Uterus (tissue), 4 donors: ENCODE data around the gene SLC4A4. TPM values are rescaled to one million over a fixed set of nuclear protein-coding genes. Genes with fewer than 3 reads are reported as not detected.

Experiments
- DNase-seq, 2 donors: peaks; one replicate each; pipeline ENCODE4 v3.0.0-alpha.2; 2019 to 2020
- H3K27ac ChIP-seq, 2 donors: fragments of 200-600 bp; sonication (generic); 1 replicate in 1 of 2; 2 replicates in 1 of 2; pipeline ENCODE4 v1.5.1; 2016 to 2018
- H3K27me3 ChIP-seq, 2 donors: fragments of 200-600 bp; sonication (generic); one replicate each; pipeline ENCODE4 v1.5.1; 2018 to 2019; ENCODE audit warnings: control low read depth in 1 of 2
- H3K36me3 ChIP-seq, 2 donors: fragments of 200-600 bp; sonication (generic); one replicate each; pipeline ENCODE4 v1.5.1; 2019; ENCODE audit warnings: control low read depth in 1 of 2
- H3K4me1 ChIP-seq, 2 donors: fragments of 200-600 bp; sonication (generic); one replicate each; pipeline ENCODE4 v1.5.1; 2018 to 2019; ENCODE audit warnings: control low read depth in 1 of 2
- H3K4me3 ChIP-seq, 2 donors: fragments of 200-600 bp; sonication (generic); 1 replicate in 1 of 2; 2 replicates in 1 of 2; pipeline ENCODE4 v1.5.1; 2018 to 2019; ENCODE audit warnings: mild to moderate bottlenecking in 1 of 2
- H3K9me3 ChIP-seq, 2 donors: fragments of 200-600 bp; sonication (generic); one replicate each; pipeline ENCODE4 v1.5.1; 2019; ENCODE audit warnings: control low read depth in 1 of 2
- CTCF ChIP-seq, 4 experiments: fragments of 200-600 bp in 2 of 4; fragments of 450-650 bp in 2 of 4; sonication (generic) in 2 of 4; IDR thresholded peaks; one replicate each; pipeline ENCODE4 v1.5.1; 2016 to 2019; ENCODE audit warnings: antibody characterized with exemption in 4 of 4, mild to moderate bottlenecking in 2 of 4, moderate library complexity in 1 of 4
- POLR2A ChIP-seq, 2 donors: fragments of 450-650 bp; IDR thresholded peaks; one replicate each; pipeline ENCODE4 v1.6.1; 2016; ENCODE audit warnings: antibody characterized with exemption in 2 of 2, mild to moderate bottlenecking in 1 of 2, moderate library complexity in 1 of 2
- intact Hi-C: fragments of 100-400 bp; cut with DNase I; formaldehyde crosslinking; loops from one replicate; pipeline ENCODE4 v1.15.1; 2023; ENCODE audit warnings: low total_unique reads
- total RNA-seq, 4 donors: library from RNA; depleted of rRNA in 3 of 4; stranded (reverse); fragments of >200 nt in 3 of 4; gene quantifications; one replicate each; pipeline versions ENCODE4 v1.1.0 to v1.2.4, GENCODE V29; 2014 to 2023
- donor health status: DM: yes; HTN: yes; CAD: no.

The SLC4A4 gene
- total RNA-seq, 4 donors from 2014 or later: 0.29 to 9.0 (median 0.87) TPM

- Histone ChIP-seq H3K4me1 (peaks cover 0 to 5% of the 10 kb centered on the region in 2 donors), H3K4me3 (no peak overlapping the region), H3K27ac (no peak overlapping the region), H3K9me3 (no peaks in the 10 kb centered on the region), H3K27me3 (no peaks in the 10 kb centered on the region), H3K36me3 (no peaks in the 10 kb centered on the region)
- no peak for DNase-seq
- TF ChIP-seq CTCF (IDR thresholded peaks at IDR 0.05) (no peak), POLR2A (IDR thresholded peaks at IDR 0.05) (no peak)
- intact Hi-C loops: no loop called here
These were observed 107.0 kb downstream of the SLC4A4 start for GRCh38 chr4:71445811-71446210.

- no peak for DNase-seq
- H3K27me3 ChIP-seq: no peaks in the 10 kb centered on the region
- no peaks in the 10 kb centered on the region for H3K9me3 ChIP-seq
- no peaks in the 10 kb centered on the region for H3K36me3 ChIP-seq
- no peak overlapping the region for H3K4me3 ChIP-seq
- intact Hi-C loops: no loop called here
- no peak for TF ChIP-seq CTCF (IDR thresholded peaks at IDR 0.05)
- no peak for TF ChIP-seq POLR2A (IDR thresholded peaks at IDR 0.05)
- H3K27ac ChIP-seq: no peak overlapping the region
- H3K4me1 ChIP-seq: peaks cover 0 to 5% of the 10 kb centered on the region in 2 donors
These were observed 107.8 kb downstream of the SLC4A4 start for GRCh38 chr4:71446479-71447081.

- H3K27me3 ChIP-seq: no peaks in the 10 kb centered on the region
- DNase-seq: no peak
- TF ChIP-seq CTCF (IDR thresholded peaks at IDR 0.05): no peak
- no peak for TF ChIP-seq POLR2A (IDR thresholded peaks at IDR 0.05)
- H3K27ac ChIP-seq: no peak overlapping the region
- H3K4me3 ChIP-seq: no peak overlapping the region
- intact Hi-C loops: no loop called here
- peaks cover 0 to 1% of the 10 kb centered on the region in 2 donors for H3K4me1 ChIP-seq
- no peaks in the 10 kb centered on the region for H3K36me3 ChIP-seq
- no peaks in the 10 kb centered on the region for H3K9me3 ChIP-seq
These were observed 110.2 kb downstream of the SLC4A4 start for GRCh38 chr4:71449040-71449439.

- H3K36me3 ChIP-seq: no peaks in the 10 kb centered on the region
These were observed 111.1 kb downstream of the SLC4A4 start for GRCh38 chr4:71449878-71450277.

GRCh38 chr4:71453531-71453930 is 114.7 kb downstream of the SLC4A4 start:
- TF ChIP-seq CTCF (IDR thresholded peaks at IDR 0.05) (no peak), POLR2A (IDR thresholded peaks at IDR 0.05) (no peak)
- no peak for DNase-seq
- no peaks in the 10 kb centered on the region for H3K4me1 ChIP-seq
- H3K4me3 ChIP-seq: no peak overlapping the region
- no peaks in the 10 kb centered on the region for H3K9me3 ChIP-seq
- H3K27me3 ChIP-seq: no peaks in the 10 kb centered on the region
- H3K36me3 ChIP-seq: no peaks in the 10 kb centered on the region
- H3K27ac ChIP-seq: no peak overlapping the region
- intact Hi-C loops: no loop called here

More at GRCh38 chr4:71449878-71450277, 111.1 kb downstream of the SLC4A4 start:
- no peaks in the 10 kb centered on the region for H3K27me3 ChIP-seq
- no peak overlapping the region for H3K4me3 ChIP-seq
- intact Hi-C loops: no loop called here
- DNase-seq: no peak
- H3K9me3 ChIP-seq: no peaks in the 10 kb centered on the region
- H3K27ac ChIP-seq: no peak overlapping the region
- H3K4me1 ChIP-seq: no peaks in the 10 kb centered on the region
- no peak for TF ChIP-seq POLR2A (IDR thresholded peaks at IDR 0.05)
- TF ChIP-seq CTCF (IDR thresholded peaks at IDR 0.05): no peak
